Breast epithelium (tissue), 3 donors: ENCODE data around the gene BCAS1.

ENCODE experiments used
- CTCF ChIP-seq, 3 donors: fragments of 450-650 bp; IDR thresholded peaks; one replicate each; pipeline ENCODE4 v1.5.1; 2016 to 2017; ENCODE audit warnings: antibody characterized with exemption in 3 of 3, mild to moderate bottlenecking in 3 of 3, moderate library complexity in 3 of 3
- POLR2A ChIP-seq: fragments of 450-650 bp; IDR thresholded peaks from one replicate; pipeline ENCODE4 v1.6.1; 2016; ENCODE audit warnings: antibody characterized with exemption, mild to moderate bottlenecking, moderate library complexity
- POLR2AphosphoS5 ChIP-seq, 3 donors: sonication (generic); formaldehyde crosslinking; IDR thresholded peaks; one replicate each; pipeline ENCODE4 v1.6.1; 2017; ENCODE audit warnings: antibody characterized with exemption in 3 of 3

- no peak for TF ChIP-seq CTCF (IDR thresholded peaks at IDR 0.05)
- no peak for TF ChIP-seq POLR2A
- TF ChIP-seq POLR2AphosphoS5 (IDR thresholded peaks at IDR 0.05): no peak
Observed at GRCh38 chr20:53900380-53900999, 169.9 kb downstream of the BCAS1 start.
